PC-3 (cell line): Measurements from ENCODE around the gene ADARB2.

Experiments used
- CTCF ChIP-seq: fragments of 300-600 bp; sonication (generic); conservative IDR thresholded peaks from 2 replicates; pipeline ENCODE4 v1.5.1; 2017; ENCODE audit warnings: antibody characterized with exemption, low read depth, mild to moderate bottlenecking, low read length
- EZH2 ChIP-seq: fragments of 300-600 bp; sonication (generic); IDR thresholded peaks from one replicate; pipeline ENCODE4 v1.6.1; 2017; ENCODE audit warnings: antibody characterized with exemption, mild to moderate bottlenecking, low read length; ENCODE audit not compliant: unreplicated experiment
- EZH2phosphoT487 ChIP-seq: fragments of 300-600 bp; sonication (generic); IDR thresholded peaks from 2 replicates; pipeline ENCODE4 v1.6.1; 2018; ENCODE audit warnings: mild to moderate bottlenecking, antibody characterized with exemption, low read length, borderline replicate concordance

DNA sequence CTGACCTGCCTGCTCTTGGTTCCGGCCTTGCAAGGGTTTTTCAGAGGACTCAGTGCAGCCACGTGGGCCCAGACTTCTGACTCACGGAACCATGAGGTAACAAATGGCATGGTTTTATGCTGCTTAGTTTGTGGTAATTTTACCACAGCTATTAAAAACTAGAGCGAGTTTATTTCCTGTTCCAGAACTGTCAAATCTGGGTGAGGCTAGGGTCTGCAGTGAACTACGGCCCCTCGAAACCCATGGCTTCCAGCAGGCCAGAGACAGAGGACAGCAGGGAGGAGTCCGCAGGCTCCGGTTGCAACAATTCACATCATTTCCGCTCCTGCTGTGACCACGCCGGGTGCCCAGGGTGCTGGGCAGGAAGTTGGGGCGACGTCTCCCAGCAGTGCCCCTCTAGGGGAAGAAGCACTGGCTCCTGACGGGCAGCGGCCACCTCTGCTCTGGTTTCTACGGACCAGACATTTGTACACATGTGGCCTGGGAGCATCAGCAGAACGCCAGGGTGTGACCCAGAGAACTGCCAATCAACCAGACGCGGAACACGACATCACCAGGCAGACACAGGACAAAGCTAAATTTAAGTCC, 74.8 kb downstream of the ADARB2 start:
- no peak for TF ChIP-seq EZH2phosphoT487
- no peak for TF ChIP-seq CTCF
- no peak for TF ChIP-seq EZH2
